ENCODE measurements around the gene STX5. TPM values are rescaled to one million over a fixed set of nuclear protein-coding genes. Genes with fewer than 3 reads are reported as not detected.
A peak's percentile ranks its signal among the peaks of the same experiment; 100 is the strongest.
"Not testable (repeated sequence)": the region's sequence is repeated elsewhere in the genome, so short reads cannot be mapped to it uniquely, and the experiment has no call there.

STX5 gene
- total RNA-seq, 4 donors from 2014 or later, result 27.1 to 56.1 (median 38.4) TPM

- H3K4me1 ChIP-seq, result peaks cover 0 to 13% (median 0%) of the 10 kb centered on the region in 4 donors
- no peak overlapping the region for H3K4me3 ChIP-seq
- no peak for TF ChIP-seq CTCF (IDR thresholded peaks at IDR 0.05)
- TF ChIP-seq POLR2A (IDR thresholded peaks at IDR 0.05), result no peak
- no peak overlapping the region for H3K27ac ChIP-seq
- no peaks in the 10 kb centered on the region for H3K27me3 ChIP-seq
- no peak for DNase-seq
- no peaks in the 10 kb centered on the region for H3K36me3 ChIP-seq
- H3K9me3 ChIP-seq, result no peaks in the 10 kb centered on the region
These were observed 29.1 kb upstream of the STX5 start for GRCh38 chr11:62860835-62861563.

- not testable (repeated sequence) for H3K27me3 ChIP-seq, H3K36me3 ChIP-seq, H3K9me3 ChIP-seq, H3K27ac ChIP-seq, DNase-seq, H3K4me3 ChIP-seq
- H3K4me1 ChIP-seq, result peaks cover 0 to 20% (median 1%) of the 10 kb centered on the region in 4 donors
These were observed 27.4 kb upstream of the STX5 start for GRCh38 chr11:62859281-62859703.

- Histone ChIP-seq H3K4me1 (peaks cover 0 to 31% (median 10%) of the 10 kb centered on the region in 4 donors), H3K36me3 (peaks cover 0 to 6% (median 0%) of the 10 kb centered on the region in 3 donors), H3K27ac (no peak overlapping the region), H3K27me3 (no peaks in the 10 kb centered on the region), H3K9me3 (no peaks in the 10 kb centered on the region), H3K4me3 (no peak overlapping the region)
- DNase-seq, result no peak
- TF ChIP-seq CTCF (IDR thresholded peaks at IDR 0.05), result no peak
- no peak for TF ChIP-seq POLR2A (IDR thresholded peaks at IDR 0.05)
These were observed 26.4 kb upstream of the STX5 start for GRCh38 chr11:62858201-62858600.

- H3K27ac ChIP-seq, result no peak overlapping the region
- H3K36me3 ChIP-seq, result peaks cover 0 to 12% (median 0%) of the 10 kb centered on the region in 3 donors
- no peak overlapping the region for H3K4me3 ChIP-seq
- no peaks in the 10 kb centered on the region for H3K27me3 ChIP-seq
- DNase-seq, result no peak
- peaks cover 0 to 33% (median 13%) of the 10 kb centered on the region in 4 donors for H3K4me1 ChIP-seq
- no peak for TF ChIP-seq CTCF (IDR thresholded peaks at IDR 0.05)
- no peak for TF ChIP-seq POLR2A (IDR thresholded peaks at IDR 0.05)
- no peaks in the 10 kb centered on the region for H3K9me3 ChIP-seq
These were observed 25.7 kb upstream of the STX5 start for GRCh38 chr11:62857541-62857982.

GRCh38 chr11:62856333-62856895, 24.6 kb upstream of the STX5 start:
- peak overlapping the region; percentile 50 to 88 (median 56) for H3K27ac ChIP-seq
- DNase-seq, result no peak
- peaks cover 0 to 33% (median 13%) of the 10 kb centered on the region in 4 donors for H3K4me1 ChIP-seq
- H3K9me3 ChIP-seq, result no peaks in the 10 kb centered on the region
- H3K36me3 ChIP-seq, result peaks cover 0 to 24% (median 0%) of the 10 kb centered on the region in 3 donors
- H3K4me3 ChIP-seq, result peak overlapping the region; percentile 51 to 85 (median 70)
- TF ChIP-seq POLR2A (IDR thresholded peaks at IDR 0.05) (no peak), CTCF (IDR thresholded peaks at IDR 0.05) (no peak)
- no peaks in the 10 kb centered on the region for H3K27me3 ChIP-seq

Measured in Peyer's patch (tissue), 4 donors.